Activated CD4-positive, alpha-beta T cell treated with anti-CD3 and anti-CD28 coated beads, Interleukin-2, amount 50 U/mL, for 16 hours (primary cell): ENCODE results near the gene ZBTB4.

Experiments
- DNase-seq: peaks from one replicate; pipeline ENCODE4 v3.0.0-alpha.2; 2020

The ZBTB4 gene

DNA sequence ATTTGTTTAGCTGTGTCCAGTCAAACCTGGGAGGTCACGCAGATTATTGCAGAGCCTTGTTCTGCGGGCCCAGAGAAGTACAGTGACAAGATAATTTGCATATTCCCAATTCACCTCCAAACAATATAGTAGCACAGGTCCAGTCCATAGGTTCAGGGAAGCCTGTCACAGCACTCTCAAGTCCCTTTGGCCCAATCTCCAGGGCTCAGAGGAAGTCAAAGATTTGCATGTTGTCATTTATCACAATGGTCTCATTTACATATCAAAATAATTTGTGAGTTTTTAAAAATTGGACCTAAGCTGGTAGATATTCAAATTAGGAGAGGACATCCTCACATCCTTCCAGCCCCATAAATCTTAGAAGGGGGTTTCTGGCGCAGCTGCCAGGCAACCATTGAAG, 11.9 kb downstream of the ZBTB4 start:
- DNase-seq: no peak

DNA sequence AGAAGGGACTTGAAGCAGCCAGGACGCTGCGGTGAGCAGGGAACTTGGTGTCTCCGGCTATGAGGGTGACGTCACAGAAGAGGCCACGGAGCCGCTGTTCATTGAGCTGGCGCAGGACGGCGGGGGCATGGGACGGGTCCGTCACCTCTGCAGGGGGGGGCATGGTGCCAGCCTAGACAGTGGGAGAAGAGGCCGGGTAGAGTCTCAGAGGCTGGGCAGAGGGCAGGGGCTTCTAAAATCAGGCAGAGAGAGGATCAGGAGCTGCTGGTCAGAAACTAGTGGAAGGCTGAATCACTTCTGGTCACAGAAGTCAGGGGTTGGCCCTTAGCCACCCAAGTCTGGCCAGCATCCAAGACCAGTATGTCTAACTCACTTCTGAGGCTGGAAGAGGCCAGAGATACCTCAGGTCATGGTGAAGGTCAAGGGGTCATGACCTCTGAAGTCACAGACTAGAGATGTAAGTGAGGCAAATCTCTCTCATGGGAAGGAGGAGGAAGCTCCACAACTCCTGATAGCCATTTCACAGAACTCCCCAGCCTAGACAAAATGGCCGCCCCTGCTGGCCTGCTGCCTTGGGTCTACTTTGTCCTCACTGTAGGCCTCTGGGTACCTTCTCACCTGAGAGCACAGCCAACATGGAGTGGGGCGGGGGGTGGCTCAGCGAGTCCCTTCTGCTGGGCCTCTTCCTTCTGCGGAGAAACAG, 12.6 kb downstream of the ZBTB4 start:
- no peak for DNase-seq

DNA sequence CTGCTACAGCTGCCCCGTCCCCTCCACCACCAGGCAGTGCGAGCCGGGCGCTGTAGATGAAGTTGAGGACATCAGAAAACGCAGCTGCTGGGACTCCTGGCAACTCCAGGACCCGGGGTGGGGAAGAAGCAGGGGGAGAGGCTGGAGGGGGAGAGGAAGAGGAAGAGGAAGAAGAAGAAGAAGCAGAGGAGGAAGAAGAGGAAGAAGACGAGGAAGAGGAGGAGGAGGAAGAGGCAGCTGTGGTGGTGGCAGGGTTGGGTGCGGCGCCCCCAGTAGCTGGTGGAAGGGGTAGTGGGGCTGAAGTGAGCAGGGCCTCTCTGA, 13.2 kb downstream of the ZBTB4 start:
- no peak for DNase-seq

DNA sequence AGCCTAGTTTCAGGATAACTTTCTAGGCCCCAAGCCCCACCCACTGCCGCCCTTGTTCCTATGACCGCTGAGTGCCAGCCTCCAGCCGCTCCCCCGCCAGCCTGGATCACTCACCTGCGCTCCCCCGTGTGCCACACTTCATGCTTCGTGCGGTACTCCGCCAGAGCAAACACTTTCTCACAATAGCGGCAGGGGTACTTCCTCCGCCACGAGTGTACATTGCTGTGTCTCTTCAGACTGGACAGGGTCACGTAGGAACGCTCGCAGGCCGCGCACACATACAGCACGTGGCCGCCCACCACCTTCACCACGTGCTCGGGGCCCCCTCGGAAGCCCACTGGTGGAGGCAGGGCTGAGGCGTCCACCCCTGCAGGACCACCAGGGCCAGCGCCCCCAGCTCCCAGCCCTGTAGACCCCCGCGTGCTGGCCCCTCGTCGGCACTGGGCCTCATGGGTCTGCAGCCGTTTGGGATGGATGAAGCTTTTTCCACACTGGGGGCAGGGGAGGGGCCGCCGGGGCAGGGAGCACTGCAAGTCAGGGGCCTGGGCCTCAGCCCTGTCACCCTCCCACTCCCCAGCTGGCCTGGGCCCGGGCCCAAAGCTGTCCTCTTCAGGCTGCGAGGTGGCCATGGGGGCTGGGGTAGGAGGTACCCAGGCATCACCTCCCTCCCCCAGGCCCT, 13.7 kb downstream of the ZBTB4 start:
- no peak for DNase-seq

DNA sequence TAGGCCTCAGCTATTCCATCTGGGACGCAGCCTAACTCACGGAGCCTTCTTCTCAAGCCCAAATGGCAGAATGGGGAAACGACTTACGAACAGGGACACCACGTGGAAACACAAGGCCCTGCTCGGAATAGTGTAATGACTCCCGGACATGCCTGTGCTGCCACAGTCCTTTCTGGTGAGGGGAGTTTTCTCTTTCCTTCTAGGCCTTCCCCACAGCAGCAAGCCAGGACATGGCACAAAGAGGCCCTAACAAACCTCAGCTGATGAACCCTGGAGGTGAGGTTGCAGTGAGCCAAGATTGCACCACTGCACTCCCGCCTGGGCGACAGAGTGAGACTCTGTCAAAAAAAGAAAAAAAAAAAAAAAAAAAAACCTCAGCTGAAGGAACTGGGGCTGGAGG, 15.3 kb downstream of the ZBTB4 start:
- no peak for DNase-seq

DNA sequence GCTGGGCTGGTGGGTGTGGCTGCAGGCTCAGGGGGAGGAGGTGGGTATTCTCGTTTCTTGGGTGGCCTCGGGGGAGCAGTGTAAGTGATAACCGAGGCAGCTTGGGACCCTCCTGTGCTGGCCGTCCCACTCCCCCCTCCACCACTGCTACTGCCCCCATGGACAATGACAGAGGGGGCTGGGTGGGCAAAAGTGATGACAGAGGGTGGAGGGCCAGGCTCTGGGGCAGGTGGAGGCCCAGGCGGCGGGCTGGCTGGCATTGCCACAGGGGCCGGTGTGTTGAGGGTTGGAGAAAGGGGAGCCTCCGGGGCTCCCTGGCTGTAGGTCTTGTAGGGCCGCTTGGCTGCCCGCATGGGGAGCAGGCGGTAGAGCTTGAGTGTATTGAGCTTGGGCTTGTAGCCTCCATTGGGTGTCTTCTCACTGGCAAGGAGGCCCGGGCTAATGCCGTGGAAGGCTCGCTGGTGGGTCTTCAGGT, 16.0 kb downstream of the ZBTB4 start:
- no peak for DNase-seq

DNA sequence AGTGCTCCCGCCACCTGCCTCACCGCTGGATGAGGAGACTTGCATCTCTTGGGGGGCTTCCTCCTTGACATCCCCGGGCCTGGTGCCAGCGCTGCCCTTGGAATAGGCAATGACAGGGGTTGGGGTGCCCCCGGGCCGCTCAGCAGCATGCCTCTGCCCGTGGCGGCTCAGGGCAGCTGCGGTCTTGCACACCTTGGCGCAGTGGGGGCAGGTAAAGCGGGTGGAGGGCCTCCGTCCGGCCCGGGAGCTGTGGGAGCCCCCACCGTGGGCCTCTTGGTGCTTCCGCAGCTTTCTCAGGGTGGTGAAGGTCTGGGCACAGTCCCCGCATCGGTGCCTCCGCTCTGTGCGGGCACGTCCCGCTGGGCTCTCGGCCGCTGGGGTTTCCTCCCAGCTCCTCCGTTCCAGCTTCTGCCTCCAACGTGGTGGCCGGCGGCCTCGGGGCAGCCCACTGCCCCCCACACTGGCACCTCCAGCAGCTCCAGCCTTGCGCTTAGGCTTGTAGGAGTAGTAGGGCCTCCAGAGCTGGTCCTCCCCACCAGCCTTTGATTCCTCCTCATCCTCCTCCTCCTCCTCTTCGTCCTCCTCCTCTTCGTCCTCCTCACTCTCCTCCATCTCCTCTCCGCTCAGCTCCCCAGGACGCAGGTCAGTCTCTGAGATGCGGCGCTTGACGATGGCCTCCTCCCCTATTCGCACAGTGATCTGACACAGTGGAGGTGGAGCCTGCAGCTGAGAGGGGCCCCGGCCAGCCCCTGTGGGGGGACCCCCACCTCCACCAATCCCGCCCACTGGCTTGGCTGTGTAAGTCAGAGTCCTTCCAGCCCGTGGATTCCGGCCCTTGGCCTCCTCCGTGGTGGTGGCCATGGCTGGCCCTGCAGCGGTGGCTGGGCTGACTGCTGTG, 16.7 kb downstream of the ZBTB4 start:
- DNase-seq: no peak

DNA sequence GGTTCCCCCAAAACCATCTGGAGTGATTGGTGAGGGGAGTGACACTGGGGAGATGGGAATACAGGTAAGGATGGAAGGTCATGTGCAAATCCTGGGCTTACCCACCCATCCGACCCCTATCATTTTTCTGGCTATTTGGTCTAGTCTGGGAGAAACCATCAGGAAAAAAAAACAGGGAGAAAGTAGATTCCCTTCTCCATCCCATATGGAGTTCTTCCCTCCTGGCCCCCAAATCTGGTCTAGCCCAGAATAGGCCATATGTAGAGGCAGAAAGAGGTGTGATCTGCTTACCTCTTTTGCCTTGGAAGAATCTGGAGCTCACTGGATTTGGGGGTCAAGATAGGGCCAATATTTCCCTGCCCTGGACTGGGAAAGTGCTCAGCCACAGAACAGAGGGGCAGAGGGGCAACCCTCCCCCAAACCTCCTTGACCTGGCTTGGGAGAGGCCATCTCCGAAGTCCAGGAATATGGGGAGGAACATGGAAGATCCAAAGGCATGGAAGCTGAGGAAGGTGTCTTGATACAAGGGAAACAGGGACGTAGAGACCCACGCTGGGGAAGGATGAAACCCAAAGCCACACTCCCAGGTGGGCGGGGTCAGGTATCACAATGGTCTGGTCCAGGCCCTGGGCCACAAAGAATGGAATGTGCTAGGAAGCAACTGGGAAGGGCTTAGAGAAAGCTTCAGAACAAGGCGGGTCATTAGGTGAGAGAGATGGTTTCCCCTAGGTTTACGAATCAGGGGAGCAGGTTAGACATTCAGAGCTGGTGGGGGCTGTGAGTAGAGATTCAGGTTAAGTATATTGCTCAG, 18.4 kb downstream of the ZBTB4 start:
- DNase-seq: no peak

DNA sequence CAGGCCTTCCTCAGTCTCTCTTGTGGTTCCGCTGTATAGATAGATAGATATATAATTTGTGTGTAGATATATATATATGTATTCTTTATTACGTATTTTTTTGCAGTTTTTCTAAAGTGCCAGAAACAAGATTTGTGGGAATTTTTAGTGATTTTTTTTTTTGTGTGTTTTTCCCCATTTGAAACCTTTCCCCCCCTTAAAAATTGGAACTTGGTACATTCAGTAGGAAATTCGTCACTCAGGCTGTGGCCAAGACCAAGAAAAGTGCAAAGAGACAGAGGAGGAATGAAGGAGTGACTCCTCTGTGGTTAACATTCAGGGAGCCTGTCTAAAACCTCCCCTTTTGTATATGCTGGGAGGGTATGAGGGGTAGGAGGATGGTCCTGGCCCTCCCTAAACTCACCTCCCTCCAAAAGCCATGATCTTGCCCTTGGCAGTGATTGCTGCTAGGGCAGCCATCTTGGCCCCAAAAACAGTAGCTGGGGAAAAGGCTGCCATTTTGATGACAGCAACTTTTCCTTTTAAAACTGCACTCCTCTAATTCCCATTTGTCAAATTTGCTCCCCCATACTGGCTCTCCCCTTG, 19.4 kb downstream of the ZBTB4 start:
- no peak for DNase-seq

DNA sequence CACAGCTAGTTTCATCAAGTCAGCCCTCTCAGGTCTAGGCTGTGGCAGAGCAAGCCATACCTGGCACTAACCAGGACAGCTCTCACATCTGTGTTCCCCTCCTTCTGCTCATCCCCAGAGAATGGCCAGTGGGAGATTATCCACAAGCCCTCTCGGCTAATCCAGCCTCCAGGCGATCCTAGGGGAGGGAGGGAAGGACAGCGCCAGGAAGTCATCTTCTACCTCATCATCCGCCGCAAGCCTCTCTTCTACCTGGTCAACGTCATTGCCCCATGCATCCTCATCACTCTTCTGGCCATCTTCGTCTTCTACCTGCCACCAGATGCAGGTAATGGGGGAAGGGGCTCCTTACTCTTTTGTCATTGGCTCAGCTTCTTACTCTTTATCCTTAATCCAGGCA, 31.0 kb downstream of the ZBTB4 start:
- no peak for DNase-seq

DNA sequence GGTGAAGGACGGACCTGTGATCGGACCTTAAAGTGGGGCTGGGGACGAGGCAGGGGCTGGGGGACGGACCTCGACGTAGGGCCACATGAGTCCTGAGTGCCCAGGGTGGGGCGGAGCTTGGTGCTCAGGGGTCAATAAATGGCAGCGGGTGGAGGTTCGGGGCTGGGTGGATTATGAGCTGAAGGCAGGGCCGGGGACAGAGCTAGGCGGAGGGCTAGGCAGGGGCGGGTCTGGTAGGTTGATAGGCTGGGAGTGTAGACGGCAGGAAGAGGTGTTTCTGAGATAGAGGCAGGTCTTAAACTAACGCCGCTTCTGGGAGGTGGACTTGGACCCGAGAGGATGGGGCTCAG, 33.8 kb downstream of the ZBTB4 start:
- DNase-seq: no peak

DNA sequence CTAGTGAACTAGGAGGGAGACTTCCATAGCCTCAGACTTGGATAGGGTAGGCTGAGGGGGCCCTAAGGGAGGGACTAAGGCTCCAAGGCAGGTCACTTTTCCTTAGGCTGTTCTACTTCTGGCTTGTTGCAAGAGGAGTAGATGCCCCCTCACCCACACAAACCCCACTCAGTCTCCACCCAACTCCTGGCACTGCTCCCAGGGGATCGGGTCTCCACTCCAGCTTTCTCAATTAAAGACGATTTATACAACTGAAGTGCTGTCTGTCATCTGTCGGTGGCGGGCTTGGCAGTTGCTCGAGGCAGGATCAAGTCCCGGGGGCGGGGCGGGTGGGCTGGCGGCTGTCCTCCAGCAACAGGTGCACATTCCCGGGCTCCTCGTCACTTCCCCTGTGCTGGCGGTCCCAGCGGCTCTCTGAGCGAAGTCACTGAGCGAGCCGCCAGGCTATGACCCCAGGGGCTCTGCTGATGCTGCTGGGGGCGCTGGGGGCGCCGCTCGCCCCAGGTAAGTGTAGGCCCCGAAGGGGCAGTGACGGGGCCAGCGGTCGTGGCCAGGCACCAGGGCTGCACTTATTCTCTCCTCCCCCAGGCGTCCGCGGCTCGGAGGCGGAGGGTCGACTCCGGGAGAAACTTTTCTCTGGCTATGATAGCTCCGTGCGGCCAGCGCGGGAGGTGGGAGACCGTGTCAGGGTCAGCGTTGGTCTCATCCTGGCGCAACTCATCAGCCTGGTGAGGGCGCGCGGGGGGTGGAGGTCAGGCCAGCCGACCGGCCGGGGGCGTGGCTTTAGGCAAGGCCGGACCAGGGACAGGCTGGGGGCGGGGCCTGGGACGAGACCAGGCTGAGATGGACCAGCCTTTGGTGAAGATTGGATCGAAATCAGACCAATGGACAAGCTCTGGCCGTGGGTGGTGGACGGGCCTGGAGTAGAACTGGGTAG, 34.5 kb downstream of the ZBTB4 start, which contains the start of gene CHRNB1:
CHRNB1 (plus strand) TSS at position 380 of the 937 bp plus-strand sequence; CDS start at position 447, 67 bp downstream.
- DNase-seq: no peak

DNA sequence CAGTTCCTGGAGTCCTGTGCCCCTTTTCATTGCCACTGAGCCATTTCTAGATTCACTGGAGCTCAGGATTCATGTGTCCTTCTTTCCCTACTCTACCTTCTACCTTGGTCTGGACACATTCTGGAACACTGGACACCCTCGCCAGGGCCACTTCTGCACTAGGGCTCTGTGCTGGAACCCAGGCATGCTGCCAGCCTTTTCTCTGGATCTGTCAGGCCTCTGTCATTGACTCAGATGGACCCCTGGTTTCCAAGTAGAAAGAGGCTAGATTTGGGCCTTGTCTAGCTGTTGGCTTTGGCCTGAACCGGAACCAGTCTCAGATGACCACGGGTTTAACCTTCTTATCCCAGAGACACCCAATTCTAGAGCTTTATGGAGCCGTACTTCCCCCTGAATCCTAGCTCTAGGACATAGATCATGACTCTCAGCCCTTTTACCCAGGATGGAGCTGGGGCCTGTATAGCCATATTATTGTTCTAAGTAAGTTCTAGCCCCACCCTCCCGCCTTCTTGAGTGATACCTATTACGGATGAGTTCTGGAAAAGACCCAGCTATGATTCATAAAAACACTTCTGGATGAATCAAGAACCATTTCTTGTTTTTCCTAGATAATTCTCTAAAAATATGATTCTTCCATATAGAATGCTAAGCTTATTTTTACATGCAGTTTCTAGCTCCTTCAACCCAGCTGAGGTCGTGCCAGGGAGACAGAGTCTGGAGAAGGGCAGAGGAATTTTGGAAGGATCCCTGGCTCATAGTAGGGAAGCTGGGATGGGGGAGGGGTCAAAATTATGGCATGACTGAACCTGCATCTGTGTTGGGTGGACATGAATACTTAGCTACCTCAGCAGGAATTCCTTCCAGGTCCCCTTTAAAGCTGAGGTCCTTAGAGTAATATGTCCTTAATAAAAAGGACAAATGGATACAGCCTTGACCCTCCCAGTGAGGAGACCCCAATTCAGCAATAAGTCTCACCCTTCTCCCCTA, 35.6 kb downstream of the ZBTB4 start:
- no peak for DNase-seq

DNA sequence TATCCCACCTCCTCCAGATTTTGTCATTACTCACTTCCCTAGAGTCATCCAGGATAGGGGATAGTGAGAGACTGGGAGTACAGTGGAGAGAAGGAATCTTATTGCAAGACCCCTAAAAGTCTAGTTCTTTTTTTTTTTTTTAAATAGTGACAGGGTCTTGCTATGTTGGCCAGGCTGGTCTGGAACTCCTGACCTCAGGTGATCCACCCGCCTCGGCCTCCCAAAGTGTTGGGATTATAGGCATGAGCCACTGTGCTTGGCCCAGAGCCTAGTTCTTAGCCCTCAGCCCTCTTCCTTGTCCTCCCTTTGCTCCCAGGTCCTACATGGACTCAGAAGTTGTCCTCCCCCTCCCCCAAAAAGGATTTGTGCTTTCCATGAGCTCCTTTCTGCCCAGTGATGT, 37.3 kb downstream of the ZBTB4 start:
- no peak for DNase-seq

DNA sequence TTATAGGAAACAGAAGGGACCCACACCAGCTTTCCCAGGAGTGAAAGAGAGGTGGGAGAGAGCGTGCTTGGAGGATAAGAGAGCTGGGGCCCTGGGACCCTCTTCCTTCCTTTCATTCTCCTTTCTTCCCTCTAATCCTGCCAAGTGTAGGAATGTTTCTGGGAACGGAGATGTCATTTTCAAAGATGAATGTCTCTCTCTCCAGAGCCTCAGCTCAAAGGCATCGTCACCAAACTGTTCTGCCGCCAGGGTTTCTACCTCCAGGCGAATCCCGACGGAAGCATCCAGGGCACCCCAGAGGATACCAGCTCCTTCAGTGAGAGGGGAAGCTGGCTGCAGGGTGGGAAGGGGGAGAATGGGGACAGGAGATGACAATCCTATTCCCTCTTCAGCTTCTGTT, 38.2 kb downstream of the ZBTB4 start:
- DNase-seq: no peak

DNA sequence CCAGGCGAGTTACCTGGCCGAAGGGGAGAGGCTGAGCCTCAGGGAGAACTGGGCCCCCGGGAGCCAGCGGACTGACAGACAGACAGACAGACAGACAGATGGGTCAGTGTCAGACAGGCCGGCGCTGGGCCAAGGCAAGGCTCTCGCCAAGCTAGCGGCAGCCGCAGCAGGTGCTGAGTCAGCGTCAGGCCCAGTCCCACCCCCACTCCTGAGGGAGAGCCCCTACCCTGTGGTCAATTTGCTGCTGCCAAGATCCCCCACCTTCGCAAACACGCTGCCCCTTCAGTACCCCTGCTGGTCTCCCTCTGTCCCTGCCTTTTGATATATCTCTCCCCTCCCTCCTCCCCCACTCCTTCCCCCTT, 38.6 kb downstream of the ZBTB4 start:
- no peak for DNase-seq

DNA sequence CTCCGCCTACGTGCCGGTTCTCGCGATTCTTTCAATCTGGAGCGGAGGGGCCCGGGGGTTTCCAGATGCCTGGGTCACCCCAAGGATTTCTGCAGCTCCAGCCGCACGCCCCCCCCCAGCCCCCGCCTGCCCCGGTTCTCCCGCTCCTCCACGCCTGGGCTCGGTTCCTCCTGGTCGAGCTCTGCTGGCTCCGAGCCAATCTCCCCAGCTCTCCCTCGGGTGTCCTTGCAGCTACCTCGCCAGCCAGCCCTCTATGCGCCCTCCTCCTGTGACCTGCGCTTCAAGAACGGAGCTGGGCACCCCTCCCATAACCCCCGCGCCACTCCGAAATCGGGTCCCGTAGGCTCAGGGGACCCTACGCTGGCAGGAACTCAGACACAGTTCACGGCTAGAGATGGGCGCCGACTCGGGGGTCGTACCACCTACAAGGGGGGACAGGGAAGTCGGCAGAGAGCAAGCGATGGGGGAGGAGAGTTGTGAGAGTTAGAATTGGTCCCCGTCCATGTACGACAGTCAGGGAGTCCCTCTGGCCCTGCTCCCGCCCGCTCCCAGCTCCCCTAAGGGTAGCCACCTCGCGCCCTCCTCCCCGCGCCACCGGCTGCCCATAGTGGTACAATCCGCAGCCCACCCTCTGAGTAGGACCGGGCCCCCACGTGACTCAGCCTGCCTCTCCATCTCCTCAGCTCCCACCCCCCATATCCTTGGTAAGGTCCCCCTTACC, 39.2 kb downstream of the ZBTB4 start:
- peak; percentile 32 for DNase-seq

DNA sequence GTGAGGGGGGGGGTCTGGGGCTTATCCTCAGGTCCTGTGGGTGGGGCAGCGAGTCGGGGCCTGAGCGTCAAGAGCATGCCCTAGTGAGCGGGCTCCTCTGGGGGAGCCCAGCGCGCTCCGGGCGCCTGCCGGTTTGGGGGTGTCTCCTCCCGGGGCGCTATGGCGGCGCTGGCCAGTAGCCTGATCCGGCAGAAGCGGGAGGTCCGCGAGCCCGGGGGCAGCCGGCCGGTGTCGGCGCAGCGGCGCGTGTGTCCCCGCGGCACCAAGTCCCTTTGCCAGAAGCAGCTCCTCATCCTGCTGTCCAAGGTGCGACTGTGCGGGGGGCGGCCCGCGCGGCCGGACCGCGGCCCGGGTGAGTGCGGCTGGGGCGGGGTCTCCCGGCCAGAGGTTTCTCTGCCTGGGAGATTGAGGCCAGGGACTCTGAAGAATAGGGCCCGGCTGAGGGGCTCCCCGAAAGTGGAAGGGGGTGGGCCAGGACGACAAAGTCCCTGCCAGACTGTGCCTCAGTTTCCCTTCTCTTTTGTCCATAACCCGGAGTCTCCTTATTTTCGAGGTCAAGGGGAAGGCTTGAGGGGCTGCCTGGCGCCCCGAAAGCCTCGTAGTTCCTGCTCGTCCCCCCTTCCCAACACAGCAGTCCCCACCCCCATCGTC, 39.8 kb downstream of the ZBTB4 start, which contains the start of gene FGF11:
FGF11 (plus strand) TSS at position 51 of the 651 bp plus-strand sequence; CDS start at position 160, 109 bp downstream.
- DNase-seq: no peak
